Ecto neural progenitor cell (in vitro differentiated cells): ENCODE measurements around the gene RBM11.
"Not testable (repeated sequence)": the region's sequence is repeated elsewhere in the genome, so short reads cannot be mapped to it uniquely, and the experiment has no call there.

Experiments used
- DNase-seq: peaks from one replicate; pipeline ENCODE4 v3.0.0-alpha.2; 2018; ENCODE audit warnings: low spot score

The RBM11 gene

GRCh38 chr21:14215971-14216641 lies at the start of gene RBM11:
Gene RBM11, plus strand, starts transcription at chr21:14216157. Its CDS starts 30 bp downstream, at chr21:14216187.
- peak; percentile 88 for DNase-seq

GRCh38 chr21:14166463-14167223 lies 49.3 kb upstream of the RBM11 start:
- DNase-seq = not testable (repeated sequence)

- no peak for DNase-seq
Measured at GRCh38 chr21:14206222-14206621, 9.7 kb upstream of the RBM11 start.

GRCh38 chr21:14210738-14211137 lies 5.2 kb upstream of the RBM11 start, which contains the start of gene LIPI:
Gene LIPI, minus strand, starts transcription at chr21:14210955. Its CDS starts 110 bp downstream, at chr21:14210845.
- no peak for DNase-seq

- DNase-seq = no peak
Measured at GRCh38 chr21:14213164-14213563, 2.8 kb upstream of the RBM11 start.

- DNase-seq = no peak
Measured at GRCh38 chr21:14223365-14223764, 7.4 kb downstream of the RBM11 start.

GRCh38 chr21:14229399-14229798 lies 13.4 kb downstream of the RBM11 start:
- DNase-seq = no peak

GRCh38 chr21:14235101-14235500 lies 19.1 kb downstream of the RBM11 start:
- DNase-seq = no peak

- DNase-seq = no peak
Measured at GRCh38 chr21:14236180-14236579, 20.2 kb downstream of the RBM11 start.

- DNase-seq = no peak
Measured at GRCh38 chr21:14239281-14239680, 23.3 kb downstream of the RBM11 start.

- DNase-seq = no peak
Measured at GRCh38 chr21:14241297-14241696, 25.3 kb downstream of the RBM11 start.

- no peak for DNase-seq
Measured at GRCh38 chr21:14243461-14243860, 27.5 kb downstream of the RBM11 start.

- DNase-seq = no peak
Measured at GRCh38 chr21:14243874-14244273, 27.9 kb downstream of the RBM11 start.

GRCh38 chr21:14244911-14245310 lies 29.0 kb downstream of the RBM11 start:
- no peak for DNase-seq

- DNase-seq = no peak
Measured at GRCh38 chr21:14245711-14246110, 29.8 kb downstream of the RBM11 start.

- DNase-seq = no peak
Measured at GRCh38 chr21:14251336-14251735, 35.4 kb downstream of the RBM11 start.

- no peak for DNase-seq
Measured at GRCh38 chr21:14259747-14260146, 43.8 kb downstream of the RBM11 start.

- DNase-seq = no peak
Measured at GRCh38 chr21:14260174-14260764, 44.3 kb downstream of the RBM11 start.

GRCh38 chr21:14262039-14262438 lies 46.1 kb downstream of the RBM11 start:
- no peak for DNase-seq

GRCh38 chr21:14263879-14264278 lies 47.9 kb downstream of the RBM11 start:
- DNase-seq = no peak

- DNase-seq = no peak
Measured at GRCh38 chr21:14265023-14265422, 49.1 kb downstream of the RBM11 start.

GRCh38 chr21:14267076-14267475 lies 51.1 kb downstream of the RBM11 start:
- DNase-seq = no peak

GRCh38 chr21:14270631-14271030 lies 54.7 kb downstream of the RBM11 start:
- no peak for DNase-seq
